ENCODE measurements around the gene STRN. TPM values are rescaled to one million over a fixed set of nuclear protein-coding genes. Genes with fewer than 3 reads are reported as not detected.

STRN gene
- total and polyA plus RNA-seq, 8 donors, result 19.5 to 27.3 (median 25.5) TPM

DNA sequence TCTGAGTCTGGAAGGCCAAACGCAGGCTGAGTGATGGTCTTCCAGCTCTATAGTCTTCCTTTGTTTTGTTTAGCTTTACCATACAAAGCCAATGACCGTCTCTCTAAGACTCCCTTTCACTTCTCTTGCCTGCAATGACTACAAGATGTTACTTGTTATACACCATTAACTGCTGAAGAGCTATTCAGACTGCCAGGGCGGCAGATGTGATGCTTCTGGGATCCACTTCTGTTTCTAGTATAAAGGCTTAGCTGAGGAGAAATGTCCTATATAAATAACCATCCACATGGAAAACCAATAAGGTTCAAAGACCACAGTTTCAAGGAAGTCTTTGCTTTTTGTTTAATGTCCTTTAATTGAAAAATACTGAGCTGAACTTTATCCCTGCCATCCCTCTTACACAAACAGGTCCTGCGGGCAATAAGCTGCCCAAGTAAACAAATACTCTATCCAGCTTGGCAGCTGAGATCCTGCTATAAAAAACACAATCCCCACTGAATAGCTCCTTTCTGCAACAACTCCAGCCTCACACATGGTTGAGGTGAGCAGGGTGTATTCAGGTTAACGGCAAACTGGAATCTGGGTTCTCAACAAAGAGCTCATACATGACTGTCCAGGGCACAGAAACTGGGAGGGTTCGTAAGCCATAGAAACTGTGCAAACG, 145.3 kb downstream of the STRN start:
- Histone ChIP-seq H3K4me3 (no peak overlapping the region), H3K36me3 (no peaks in the 10 kb centered on the region), H3K27ac (no peak overlapping the region), H3K27me3 (no peaks in the 10 kb centered on the region), H3K9me3 (no peaks in the 10 kb centered on the region), H3K4me1 (no peaks in the 10 kb centered on the region)
- no peak for DNase-seq
- TF ChIP-seq, protein P1, sequence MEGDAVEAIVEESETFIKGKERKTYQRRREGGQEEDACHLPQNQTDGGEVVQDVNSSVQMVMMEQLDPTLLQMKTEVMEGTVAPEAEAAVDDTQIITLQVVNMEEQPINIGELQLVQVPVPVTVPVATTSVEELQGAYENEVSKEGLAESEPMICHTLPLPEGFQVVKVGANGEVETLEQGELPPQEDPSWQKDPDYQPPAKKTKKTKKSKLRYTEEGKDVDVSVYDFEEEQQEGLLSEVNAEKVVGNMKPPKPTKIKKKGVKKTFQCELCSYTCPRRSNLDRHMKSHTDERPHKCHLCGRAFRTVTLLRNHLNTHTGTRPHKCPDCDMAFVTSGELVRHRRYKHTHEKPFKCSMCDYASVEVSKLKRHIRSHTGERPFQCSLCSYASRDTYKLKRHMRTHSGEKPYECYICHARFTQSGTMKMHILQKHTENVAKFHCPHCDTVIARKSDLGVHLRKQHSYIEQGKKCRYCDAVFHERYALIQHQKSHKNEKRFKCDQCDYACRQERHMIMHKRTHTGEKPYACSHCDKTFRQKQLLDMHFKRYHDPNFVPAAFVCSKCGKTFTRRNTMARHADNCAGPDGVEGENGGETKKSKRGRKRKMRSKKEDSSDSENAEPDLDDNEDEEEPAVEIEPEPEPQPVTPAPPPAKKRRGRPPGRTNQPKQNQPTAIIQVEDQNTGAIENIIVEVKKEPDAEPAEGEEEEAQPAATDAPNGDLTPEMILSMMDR (IDR thresholded peaks at IDR 0.05), result no peak
- ATAC-seq, result no peak
- intact Hi-C loops (cut with DNase I), result no loop called here

DNA sequence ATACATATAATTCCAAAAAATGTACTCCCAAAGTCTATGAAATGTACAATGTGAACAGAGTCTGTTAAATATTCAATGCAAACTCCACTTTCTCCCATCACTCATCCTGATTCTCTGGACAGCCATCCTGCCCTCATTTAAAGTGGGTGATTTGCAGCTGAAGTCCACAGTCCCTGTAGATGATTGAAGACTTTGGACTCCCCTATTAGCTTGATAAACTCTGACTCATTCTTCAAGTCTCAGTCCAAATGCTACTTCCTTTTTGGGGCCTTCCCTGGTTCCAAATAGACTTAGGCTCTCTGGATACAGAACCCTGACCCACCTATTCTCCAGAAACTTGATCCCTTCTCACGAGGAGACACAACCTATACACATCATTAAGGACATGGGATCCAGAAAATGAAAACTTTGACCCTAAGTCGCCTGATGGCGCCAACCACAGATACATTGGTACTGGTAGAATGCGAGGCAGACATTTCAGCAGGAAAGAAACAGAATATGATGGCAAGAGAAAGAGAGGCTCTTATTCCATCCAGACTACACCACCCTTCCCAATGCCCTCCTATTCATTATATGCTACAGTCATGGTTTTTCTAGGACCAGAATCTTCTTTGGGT, 147.1 kb downstream of the STRN start:
- no peaks in the 10 kb centered on the region for H3K4me1 ChIP-seq
- no peaks in the 10 kb centered on the region for H3K9me3 ChIP-seq
- no peak overlapping the region for H3K27ac ChIP-seq
- DNase-seq (no peak), ATAC-seq (no peak)
- intact Hi-C loops (cut with DNase I), result no loop called here
- no peaks in the 10 kb centered on the region for H3K36me3 ChIP-seq
- H3K27me3 ChIP-seq, result no peaks in the 10 kb centered on the region
- no peak overlapping the region for H3K4me3 ChIP-seq
- TF ChIP-seq, protein P1 (IDR thresholded peaks at IDR 0.05), result no peak

DNA sequence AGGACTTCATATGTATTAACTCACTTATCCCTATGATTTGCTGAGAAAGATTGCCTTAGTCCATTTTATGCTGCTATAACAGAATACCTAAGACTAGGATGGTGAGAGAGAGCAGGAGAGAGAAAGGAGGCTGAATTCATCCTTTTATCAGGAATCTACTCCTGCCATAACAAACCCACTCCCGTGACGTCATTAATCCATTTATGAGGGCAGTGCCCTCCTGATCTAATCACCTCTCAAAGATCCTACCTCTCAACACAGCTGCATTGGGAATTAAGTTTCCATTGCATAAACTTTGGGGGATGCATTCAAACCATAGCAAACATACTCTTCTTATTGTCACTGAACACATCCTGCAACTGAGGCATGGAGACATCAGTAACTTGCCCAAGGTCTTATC, 147.8 kb downstream of the STRN start:
- H3K27me3 ChIP-seq, result no peaks in the 10 kb centered on the region
- TF ChIP-seq, protein P1 (IDR thresholded peaks at IDR 0.05), result no peak
- ATAC-seq (no peak), DNase-seq (no peak)
- no peak overlapping the region for H3K4me3 ChIP-seq
- intact Hi-C loops (cut with DNase I), result no loop called here
- H3K4me1 ChIP-seq, result no peaks in the 10 kb centered on the region
- H3K36me3 ChIP-seq, result no peaks in the 10 kb centered on the region
- H3K27ac ChIP-seq, result no peak overlapping the region
- H3K9me3 ChIP-seq, result no peaks in the 10 kb centered on the region

DNA sequence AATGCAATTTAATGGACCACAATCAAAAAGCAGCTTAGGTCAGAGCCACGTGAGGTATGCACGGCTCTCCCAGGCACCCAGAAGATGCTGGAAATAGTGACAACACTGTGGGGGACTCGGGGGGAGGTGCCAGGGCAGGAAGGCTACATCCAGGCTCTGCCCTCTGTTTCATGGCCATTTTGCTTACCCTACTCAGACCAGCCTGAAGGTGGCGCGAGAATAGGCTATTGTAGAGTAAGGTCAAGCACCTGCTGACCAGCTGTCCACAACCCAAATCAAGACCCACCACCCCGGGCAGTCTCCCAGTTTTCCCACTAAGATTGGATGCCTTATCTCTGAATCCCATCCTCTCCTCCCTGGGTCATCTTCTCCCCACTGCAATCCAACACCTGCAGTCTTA, 154.1 kb downstream of the STRN start:
- H3K9me3 ChIP-seq, result no peaks in the 10 kb centered on the region
- H3K27me3 ChIP-seq, result no peaks in the 10 kb centered on the region
- TF ChIP-seq, protein P1 (IDR thresholded peaks at IDR 0.05), result no peak
- H3K4me1 ChIP-seq, result no peaks in the 10 kb centered on the region
- ATAC-seq, result no peak
- intact Hi-C loops (cut with DNase I), result no loop called here
- H3K36me3 ChIP-seq, result no peaks in the 10 kb centered on the region
- H3K27ac ChIP-seq, result no peak overlapping the region
- no peak overlapping the region for H3K4me3 ChIP-seq
- DNase-seq, result no peak

DNA sequence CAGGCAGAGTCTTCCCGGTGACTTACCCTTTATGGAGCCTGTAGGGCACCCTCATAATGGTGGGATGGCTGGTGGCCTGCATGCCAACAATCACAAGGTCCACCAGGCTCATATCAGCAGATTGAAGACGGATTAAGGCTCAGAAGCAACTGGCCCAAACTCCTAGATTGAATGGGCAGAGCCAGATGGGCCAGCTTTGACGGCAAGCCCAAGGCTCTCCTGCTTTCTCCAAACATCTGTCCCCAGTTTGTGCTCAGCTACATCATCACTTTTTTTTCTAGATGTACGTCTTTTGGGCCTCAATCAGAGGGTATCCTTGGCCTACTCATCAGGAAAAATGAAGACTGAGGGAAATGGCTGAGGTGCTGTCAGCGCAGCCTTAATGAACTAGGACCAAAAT, 155.3 kb downstream of the STRN start:
- Histone ChIP-seq H3K9me3 (no peaks in the 10 kb centered on the region), H3K27ac (no peak overlapping the region), H3K27me3 (no peaks in the 10 kb centered on the region), H3K36me3 (no peaks in the 10 kb centered on the region), H3K4me3 (no peak overlapping the region), H3K4me1 (no peaks in the 10 kb centered on the region)
- TF ChIP-seq, protein P1 (IDR thresholded peaks at IDR 0.05), result no peak
- intact Hi-C loops (cut with DNase I), result no loop called here
- no peak for ATAC-seq
- DNase-seq, result no peak
